K562 (cell line): ENCODE measurements around the gene RBPJL. TPM values are rescaled to one million over a fixed set of nuclear protein-coding genes. Genes with fewer than 3 reads are reported as not detected.

Source experiments
- ATAC-seq: fragments of 200-7000 bp; cut with Tn5 transposase; 3 replicates; pipeline ENCODE4 v1.9.1; 2020; ENCODE audit warnings: moderate library complexity
- BruUV-seq: library from RNA; stranded (reverse); fragments of 400-500 nt; replicated peaks from 2 replicates; lab custom pipeline; 2021; lab: Mats Ljungman, UMichigan
- CTCF ChIA-PET: fragments of 300-600 bp; formaldehyde crosslinking; extraction: SDS; loops from one replicate; lab custom pipeline; 2021; ENCODE audit warnings: low intra/inter-chr PET ratio; lab: Yijun Ruan, JAX
- POLR2A ChIA-PET: fragments of 300-600, 350-650 bp; sonication (Branson Sonifier 250); formaldehyde crosslinking; extraction: SDS; loops from one replicate; lab custom pipeline; 2021; ENCODE audit warnings: antibody characterized with exemption, inconsistent platforms; lab: Yijun Ruan, JAX
- DNase-seq, 4 experiments: peaks; one replicate each; pipeline versions ENCODE4 v3.0.0 to v3.0.0-alpha.2; 2011 to 2018; ENCODE audit warnings: low spot score in 3 of 4, mixed read lengths in 3 of 4; ENCODE audit errors: extremely low read depth in 1 of 4
- FAIRE-seq: peaks from 2 replicates; lab custom pipeline; 2011; peaks lifted over from hg19 to GRCh38; lab: Jason Lieb, UNC
- H2AFZ ChIP-seq: 2 replicates; pipeline ENCODE4 v1.6.0; 2011; ENCODE audit warnings: low read depth, low read length, control low read depth, inconsistent platforms
- H3K27ac ChIP-seq: fragments of 200-600 bp; 3 replicates; pipeline ENCODE4 v1.8.0; 2011; ENCODE audit warnings: low read depth, mild to moderate bottlenecking, control low read depth, inconsistent platforms, low read length, moderate library complexity, mixed read lengths; ENCODE audit errors: extremely low read depth
- H3K27me3 ChIP-seq, 2 experiments: fragments of 300-600 bp in 1 of 2; 2 replicates in 1 of 2; 3 replicates in 1 of 2; pipeline versions ENCODE4 v1.6.0 to v1.8.0; 2011; ENCODE audit warnings: inconsistent platforms in 2 of 2, low read length in 2 of 2, mild to moderate bottlenecking in 1 of 2, mixed read lengths in 1 of 2, moderate library complexity in 1 of 2; ENCODE audit not compliant: control insufficient read depth in 2 of 2, insufficient read depth in 2 of 2
- H3K36me3 ChIP-seq: fragments of 300-600 bp; 3 replicates; pipeline ENCODE4 v1.8.0; 2011; ENCODE audit warnings: mild to moderate bottlenecking, low read length, inconsistent platforms; ENCODE audit not compliant: control insufficient read depth, insufficient read depth
- H3K4me1 ChIP-seq, 2 experiments: fragments of 200-600 bp in 1 of 2; replicated peaks in 1 of 2; 2 replicates in 1 of 2; 3 replicates in 1 of 2; pipeline versions ENCODE4 v1.5.1 to v1.8.0; 2011; ENCODE audit warnings: inconsistent platforms in 2 of 2, low read length in 2 of 2, mild to moderate bottlenecking in 1 of 2, mixed read lengths in 1 of 2, moderate library complexity in 1 of 2; ENCODE audit not compliant: control insufficient read depth in 2 of 2, insufficient read depth in 2 of 2
- H3K4me2 ChIP-seq: 2 replicates; pipeline ENCODE4 v1.6.1; 2011; ENCODE audit warnings: low read length, control low read depth, inconsistent platforms, mixed read lengths; ENCODE audit not compliant: insufficient read depth
- H3K4me3 ChIP-seq: fragments of 200-600 bp; sonication (generic), shearing (Covaris generic); 2 replicates; pipeline ENCODE4 v1.5.1; 2016; ENCODE audit warnings: control low read depth, inconsistent platforms
- H3K79me2 ChIP-seq: fragments of 200-600 bp; 3 replicates; pipeline ENCODE4 v1.8.0; 2011; ENCODE audit warnings: low read length, inconsistent platforms; ENCODE audit not compliant: control insufficient read depth, insufficient read depth
- H3K9ac ChIP-seq, 2 experiments: 2 replicates each; pipeline versions ENCODE4 v1.6.0 to v1.6.1; 2011; ENCODE audit warnings: low read depth in 2 of 2, low read length in 2 of 2, control low read depth in 1 of 2, inconsistent platforms in 1 of 2, mild to moderate bottlenecking in 1 of 2, mixed read lengths in 1 of 2; ENCODE audit not compliant: insufficient read depth in 1 of 2
- H3K9me1 ChIP-seq: one replicate; pipeline ENCODE4 v1.6.0; 2011; ENCODE audit warnings: inconsistent platforms, mild to moderate bottlenecking, low read length, moderate library complexity; ENCODE audit not compliant: control insufficient read depth, insufficient read depth
- H3K9me3 ChIP-seq: replicated peaks from 2 replicates; pipeline ENCODE4 v1.5.1; 2011; ENCODE audit warnings: low read depth, low read length, inconsistent platforms; ENCODE audit not compliant: control insufficient read depth, insufficient read depth
- H4K20me1 ChIP-seq: replicated peaks from 2 replicates; pipeline ENCODE4 v1.6.1; 2011; ENCODE audit warnings: low read length, inconsistent platforms, mixed read lengths; ENCODE audit not compliant: control insufficient read depth, insufficient read depth
- ARHGAP35 ChIP-seq: fragments of 450-650 bp; IDR thresholded peaks from 2 replicates; pipeline ENCODE4 v1.6.1; 2018; ENCODE audit not compliant: partially characterized antibody
- BCL6 ChIP-seq: fragments of 250-450 bp; sonication (Bioruptor Pico); IDR thresholded peaks from 2 replicates; pipeline ENCODE4 v1.4.0; 2020
- BHLHE40 ChIP-seq: IDR thresholded peaks from 2 replicates; pipeline ENCODE4 v1.6.1; 2011; ENCODE audit warnings: low read length, improper control_type of control experiment
- CTCF ChIP-seq, 3 experiments: IDR thresholded peaks in 2 of 3; conservative IDR thresholded peaks in 1 of 3; 2 replicates each; pipeline ENCODE4 v1.5.1; 2011 to 2012; ENCODE audit warnings: low read length in 3 of 3, mild to moderate bottlenecking in 3 of 3, control low read depth in 2 of 3, improper control_type of control experiment in 1 of 3, inconsistent platforms in 1 of 3, low read depth in 1 of 3, mixed read lengths in 1 of 3, moderate library complexity in 1 of 3; ENCODE audit not compliant: insufficient read depth in 2 of 3
- IRF9 ChIP-seq: fragments of 450-650 bp; IDR thresholded peaks from 2 replicates; pipeline ENCODE4 v1.6.1; 2016; ENCODE audit warnings: missing biosample characterization, missing genetic modification characterization
- MCM5 ChIP-seq: fragments of 450-650 bp; IDR thresholded peaks from 2 replicates; pipeline ENCODE4 v1.6.1; 2016; ENCODE audit warnings: low read depth
- MYC ChIP-seq, 2 experiments: fragments of 250-450 bp in 1 of 2; sonication (Bioruptor Pico) in 1 of 2; IDR thresholded peaks; 2 replicates each; pipeline versions ENCODE4 v1.5.1 to v1.6.1; 2012 to 2021; ENCODE audit warnings: low read depth in 2 of 2, borderline replicate concordance in 1 of 2, improper control_type of control experiment in 1 of 2, low read length in 1 of 2, mild to moderate bottlenecking in 1 of 2, moderate library complexity in 1 of 2
- NCOA6 ChIP-seq: fragments of 450-650 bp; IDR thresholded peaks from 2 replicates; pipeline ENCODE4 v1.6.1; 2017; ENCODE audit warnings: mild to moderate bottlenecking
- ZFP91 ChIP-seq: sonication (generic); formaldehyde crosslinking; IDR thresholded peaks from 2 replicates; pipeline ENCODE4 v1.8.0; 2022; ENCODE audit warnings: mild to moderate bottlenecking, missing genetic modification reagents
- ZNF274 ChIP-seq: IDR thresholded peaks from 2 replicates; pipeline ENCODE4 v1.6.1; 2011; ENCODE audit warnings: low read depth, mild to moderate bottlenecking, low read length, moderate library complexity, borderline replicate concordance
- WGBS: fragments of 100-300 bp; shearing (Covaris generic); methylation state at CpG from one replicate; pipeline ENCODE4 v1.1.6; 2016; ENCODE audit warnings: low coverage, mixed read lengths; ENCODE audit not compliant: insufficient coverage; ENCODE audit errors: missing lambda C conversion rate; 5-methylcytosine and 5-hydroxymethylcytosine counted together
- in situ Hi-C: fragments of 300-500 bp; cut with MboI; formaldehyde crosslinking; loops from 4 replicates; pipeline ENCODE4 v1.15.0; 2018; ENCODE audit warnings: inconsistent platforms, mixed read lengths
- intact Hi-C: fragments of 100-400 bp; cut with micrococcal nuclease; formaldehyde crosslinking; loops from 2 replicates; pipeline ENCODE4 v1.14.2; 2022
- polyA plus RNA-seq, 8 experiments: library from polyadenylated mRNA; depleted of rRNA in 4 of 8; stranded (reverse) in 5 of 8; unstranded in 3 of 8; fragments of >200 nt; fragmentation: Nextera tagmentation in 2 of 8; fragmentation: Illumina TruSeq in 1 of 8; extraction: Ambion mirVana in 2 of 8; extraction: Trizol in 1 of 8; gene quantifications; 2 replicates each; pipeline versions ENCODE4 v1.2.1 to v1.2.3, GENCODE V29; 2011 to 2014; ENCODE audit warnings: inconsistent platforms in 1 of 8, missing spikeins in 1 of 8
- total RNA-seq, 7 experiments: library from RNA; depleted of rRNA in 6 of 7; stranded (reverse); fragments of >200 nt in 6 of 7; fragmentation: Illumina TruSeq in 2 of 7; extraction: Trizol in 2 of 7; gene quantifications; 2 replicates each; pipeline versions ENCODE4 v1.2.1 to v1.2.3, GENCODE V29; 2011 to 2021; ENCODE audit warnings: low replicate concordance in 1 of 7

The RBPJL gene
- total and polyA plus RNA-seq, 9 of the 15 experiments (the other 6 are each of a cell fraction or from before 2014, with no cell fraction given) = not detected

- TF ChIP-seq NCOA6 = no peak
- no peak for TF ChIP-seq MCM5
- no peak for TF ChIP-seq MYC (IDR thresholded peaks at IDR 0.05; ENCODE audit: low read depth, low read length)
- TF ChIP-seq MYC (CRISPR knock-in tag; IDR thresholded peaks at IDR 0.05; ENCODE audit: borderline replicate concordance, low read depth) = no peak
- H3K9me1 ChIP-seq = no peaks in the 10 kb centered on the region
- H3K79me2 ChIP-seq = peaks cover 6% of the 10 kb centered on the region; the same call in 1 of the 3 replicates
- no peak overlapping the region for H3K4me2 ChIP-seq
- no peak overlapping the region for H2AFZ ChIP-seq
- intact Hi-C loops = no loop called here
- H3K9ac ChIP-seq = no peak overlapping the region
- 59% methylated on average over 1 of the region's 1 CpG for WGBS
- ChIA-PET POLR2A (interaction anchor here (0.6 to 1.9 kb wide), 5 partner anchors 14 to 288 kb away, joined by 3 to 7 read pairs (median 3); no protein-coding TSS in a partner anchor), CTCF (no interaction called here)
- ATAC-seq (no peak), DNase-seq (no peak), FAIRE-seq (no peak)
- peaks cover 71 to 82% of the 10 kb centered on the region in 2 experiments for H3K4me1 ChIP-seq
- in situ Hi-C loops = no loop called here
- H3K9me3 ChIP-seq = no peaks in the 10 kb centered on the region
- peaks cover 9% of the 10 kb centered on the region; the same call in 1 of the 3 replicates for H3K36me3 ChIP-seq
- BruUV-seq = no TSS peak
- H3K4me3 ChIP-seq = no peak overlapping the region
- 0 out of 2 replicates have a peak, but pooled peaks cover 13% of the 10 kb centered on the region for H4K20me1 ChIP-seq
- H3K27ac ChIP-seq = no peak overlapping the region
- H3K27me3 ChIP-seq = no peaks in the 10 kb centered on the region
Measured at GRCh38 chr20:45340951-45341350, 34.3 kb downstream of the RBPJL start.

GRCh38 chr20:45341579-45341938 is 34.9 kb downstream of the RBPJL start:
- FAIRE-seq (no peak), ATAC-seq (no peak), DNase-seq (no peak)
- 23% methylated on average over 3 of the region's 3 CpGs for WGBS
- Histone ChIP-seq H3K27ac (no peak overlapping the region), H3K9me1 (no peaks in the 10 kb centered on the region), H3K36me3 (peaks cover 9% of the 10 kb centered on the region; the same call in 2 of the 3 replicates), H3K9me3 (no peaks in the 10 kb centered on the region), H3K9ac (peak overlapping the region; percentile 1 to 86; a peak in 1 of 4 replicates), H2AFZ (no peak overlapping the region), H3K4me3 (no peak overlapping the region), H3K79me2 (peaks cover 7% of the 10 kb centered on the region; the same call in 1 of the 3 replicates), H3K27me3 (no peaks in the 10 kb centered on the region), H4K20me1 (peaks cover 13% of the 10 kb centered on the region; the same call in 1 of the 2 replicates), H3K4me2 (peak overlapping the region; percentile 42; the same call in 1 of the 2 replicates), H3K4me1 (peaks cover 69 to 86% of the 10 kb centered on the region in 2 experiments)
- CTCF ChIA-PET = no interaction called here
- in situ Hi-C loops (no loop called here), intact Hi-C loops (no loop called here)
- POLR2A ChIA-PET = interaction anchor here (0.6 to 1.9 kb wide), 10 partner anchors 9 to 287 kb away, joined by 3 to 7 read pairs (median 3); partner anchors contain the start of gene SYS1
- no TSS peak for BruUV-seq
- TF ChIP-seq ZNF274 (no peak), CTCF (IDR thresholded peaks at IDR 0.05 in 2 of 3, conservative IDR thresholded peaks at IDR 0.05 in 1 of 3; ENCODE audit: insufficient read depth in 2 of 3, low read depth in 1 of 3, low read length in 3 of 3) (no peak), BHLHE40 (no peak), IRF9 (tag) (no peak), BCL6 (CRISPR knock-in tag) (no peak), ZFP91 (CRISPR knock-in tag) (no peak), ARHGAP35 (no peak)
